GM12864 (cell line): ENCODE measurements around the gene FERMT3.
"Not testable (repeated sequence)": the region's sequence is repeated elsewhere in the genome, so short reads cannot be mapped to it uniquely, and the experiment has no call there.

Source experiments
- DNase-seq: peaks from one replicate; pipeline ENCODE4 v3.0.0-alpha.2; 2011; ENCODE audit warnings: low read depth
- H3K4me3 ChIP-seq: 2 replicates; pipeline ENCODE4 v1.5.1; 2011; ENCODE audit warnings: mild to moderate bottlenecking, low read depth, low read length, control low read depth
- CTCF ChIP-seq: IDR thresholded peaks from 2 replicates; pipeline ENCODE4 v1.5.1; 2011; ENCODE audit warnings: low read depth, mild to moderate bottlenecking, moderate library complexity, low read length, control low read depth, inconsistent platforms; ENCODE audit errors: missing control alignments

The FERMT3 gene

GRCh38 chr11:64243236-64243854 is 36.8 kb downstream of the FERMT3 start:
- no peak for DNase-seq
- H3K4me3 ChIP-seq, result no peak overlapping the region; the same call in 1 of the 2 replicates
- TF ChIP-seq CTCF, result no peak

GRCh38 chr11:64244107-64244506 is 37.6 kb downstream of the FERMT3 start:
- H3K4me3 ChIP-seq, result no peak overlapping the region
- no peak for DNase-seq
- no peak for TF ChIP-seq CTCF

- TF ChIP-seq CTCF, result no peak
- H3K4me3 ChIP-seq, result peak overlapping the region; percentile 86
- no peak for DNase-seq
These were observed 38.4 kb downstream of the FERMT3 start for GRCh38 chr11:64244966-64245365.

GRCh38 chr11:64245401-64245796 is 38.9 kb downstream of the FERMT3 start:
- peak overlapping the region; percentile 86 for H3K4me3 ChIP-seq
- no peak for TF ChIP-seq CTCF
- DNase-seq, result no peak

- H3K4me3 ChIP-seq, result peak overlapping the region; percentile 86
- DNase-seq, result no peak
- TF ChIP-seq CTCF, result no peak
These were observed 39.5 kb downstream of the FERMT3 start for GRCh38 chr11:64245797-64246620.

GRCh38 chr11:64246621-64246870 is 40.0 kb downstream of the FERMT3 start:
- H3K4me3 ChIP-seq, result peak overlapping the region; percentile 86
- not testable (repeated sequence) for DNase-seq

GRCh38 chr11:64246871-64247728 is 40.6 kb downstream of the FERMT3 start, which contains the start of gene PPP1R14B:
Gene PPP1R14B, minus strand, starts transcription at chr11:64246943. Its CDS starts 270 bp downstream, at chr11:64246673.
- peak within 1 kb of the TSS; percentile 86 for H3K4me3 ChIP-seq
- no peak for TF ChIP-seq CTCF
- no peak for DNase-seq
